GM23338 (cell line): ENCODE results near the gene COX15. TPM values are rescaled to one million over a fixed set of nuclear protein-coding genes. Genes with fewer than 3 reads are reported as not detected.

Experiments used
- ATAC-seq: fragments of 200-7000 bp; cut with Tn5 transposase; 3 replicates; pipeline ENCODE4 v1.9.1; 2020
- DNase-seq: peaks from one replicate; pipeline ENCODE4 v3.0.0-alpha.2; 2015; ENCODE audit warnings: low spot score
- H2AFZ ChIP-seq: fragments of 200-600 bp; sonication (generic); 2 replicates; pipeline ENCODE4 v1.8.0; 2016; ENCODE audit warnings: antibody characterized with exemption, mild to moderate bottlenecking, moderate library complexity
- H3F3A ChIP-seq: fragments of 200-600 bp; sonication (generic); replicated peaks from 2 replicates; pipeline ENCODE4 v1.8.0; 2017; ENCODE audit warnings: antibody characterized with exemption, mixed run types, low read depth
- H3K27ac ChIP-seq: fragments of 200-600 bp; sonication (generic); 2 replicates; pipeline ENCODE4 v1.6.1; 2016; ENCODE audit warnings: low read depth
- H3K27me3 ChIP-seq: fragments of 200-600 bp; sonication (generic); 2 replicates; pipeline ENCODE4 v1.8.0; 2016; ENCODE audit warnings: mild to moderate bottlenecking, mixed run types, moderate library complexity; ENCODE audit not compliant: insufficient read depth
- H3K36me3 ChIP-seq: fragments of 200-600 bp; sonication (generic); 2 replicates; pipeline ENCODE4 v1.8.0; 2016; ENCODE audit warnings: mild to moderate bottlenecking; ENCODE audit not compliant: insufficient read depth
- H3K4me1 ChIP-seq: fragments of 200-600 bp; sonication (generic); 2 replicates; pipeline ENCODE4 v1.8.0; 2016; ENCODE audit warnings: mild to moderate bottlenecking, moderate library complexity; ENCODE audit not compliant: insufficient read depth
- H3K4me2 ChIP-seq: fragments of 200-600 bp; sonication (generic); 2 replicates; pipeline ENCODE4 v1.7.1; 2017; ENCODE audit warnings: mixed run types
- H3K4me3 ChIP-seq: fragments of 200-600 bp; sonication (generic); 2 replicates; pipeline ENCODE4 v1.6.1; 2016; ENCODE audit warnings: mixed run types
- H3K79me2 ChIP-seq: fragments of 200-600 bp; sonication (generic); replicated peaks from 2 replicates; pipeline ENCODE4 v1.8.0; 2017; ENCODE audit warnings: mild to moderate bottlenecking; ENCODE audit not compliant: insufficient read depth
- H3K9me2 ChIP-seq: fragments of 200-600 bp; sonication (generic); 2 replicates; pipeline ENCODE4 v1.8.0; 2017; ENCODE audit not compliant: insufficient read depth
- H4K20me1 ChIP-seq: fragments of 200-600 bp; sonication (generic); replicated peaks from 2 replicates; pipeline ENCODE4 v1.8.0; 2017; ENCODE audit warnings: mild to moderate bottlenecking; ENCODE audit not compliant: insufficient read depth
- H3K27ac Mint-ChIP-seq: 2 replicates; pipeline ENCODE4 v1.8.0; 2020; ENCODE audit warnings: inconsistent platforms, mild to moderate bottlenecking, moderate library complexity, mixed read lengths
- H3K27me3 Mint-ChIP-seq: 3 replicates; pipeline ENCODE4 v1.8.0; 2022; ENCODE audit warnings: low read depth, mild to moderate bottlenecking, moderate library complexity, mixed read lengths, inconsistent platforms; ENCODE audit not compliant: insufficient read depth, poor library complexity
- H3K36me3 Mint-ChIP-seq: 3 replicates; pipeline ENCODE4 v1.8.0; 2021; ENCODE audit warnings: low read depth, mild to moderate bottlenecking, inconsistent platforms, moderate library complexity, mixed read lengths
- H3K4me1 Mint-ChIP-seq: 3 replicates; pipeline ENCODE4 v1.8.0; 2020; ENCODE audit warnings: mild to moderate bottlenecking, inconsistent platforms, mixed read lengths
- H3K4me3 Mint-ChIP-seq: 3 replicates; pipeline ENCODE4 v1.8.0; 2021; ENCODE audit warnings: moderate library complexity, mild to moderate bottlenecking, inconsistent platforms, mixed read lengths
- H3K9me3 Mint-ChIP-seq: 3 replicates; pipeline ENCODE4 v1.8.0; 2020; ENCODE audit warnings: moderate library complexity, mild to moderate bottlenecking, inconsistent platforms, mixed read lengths
- CREB1 ChIP-seq: fragments of 250-450 bp; sonication (Bioruptor Pico); IDR thresholded peaks from 2 replicates; pipeline ENCODE4 v1.5.0; 2020; ENCODE audit warnings: low read depth, mild to moderate bottlenecking, moderate library complexity
- CTCF ChIP-seq, 2 experiments: fragments of 200-600 bp in 1 of 2; sonication (generic) in 1 of 2; conservative IDR thresholded peaks; 2 replicates each; pipeline versions ENCODE4 v1.5.1 to v1.6.1; 2016 to 2017; ENCODE audit warnings: antibody characterized with exemption in 2 of 2, low read depth in 2 of 2, mild to moderate bottlenecking in 2 of 2, moderate library complexity in 1 of 2
- EZH2phosphoT487 ChIP-seq: fragments of 200-600 bp; sonication (generic); IDR thresholded peaks from one replicate; pipeline ENCODE4 v1.8.1; 2018; ENCODE audit warnings: antibody characterized with exemption; ENCODE audit not compliant: unreplicated experiment
- NANOG ChIP-seq: IDR thresholded peaks from 2 replicates; pipeline ENCODE4 v1.6.1; 2016; ENCODE audit warnings: antibody characterized with exemption, borderline replicate concordance
- ZNF114 ChIP-seq: fragments of 250-450 bp; sonication (Bioruptor Pico); IDR thresholded peaks from 2 replicates; pipeline ENCODE4 v1.5.0; 2020; ENCODE audit warnings: mild to moderate bottlenecking, moderate library complexity
- ZNF462 ChIP-seq: fragments of 250-450 bp; sonication (Bioruptor Pico); IDR thresholded peaks from 2 replicates; pipeline ENCODE4 v1.5.0; 2020; ENCODE audit warnings: mild to moderate bottlenecking, moderate library complexity
- polyA plus RNA-seq: library from polyadenylated mRNA; unstranded; fragments of >200 nt; fragmentation: Nextera tagmentation; extraction: Ambion mirVana; gene quantifications from 2 replicates; pipeline ENCODE4 v1.2.1, GENCODE V29; 2016
- total RNA-seq: library from RNA; depleted of rRNA; stranded (reverse); fragments of >200 nt; shearing (Covaris generic); gene quantifications from 2 replicates; pipeline ENCODE4 v1.2.3, GENCODE V29; 2014

COX15 gene
- total and polyA plus RNA-seq, 2 experiments from 2014 or later = 22.3 to 38.1 TPM

DNA sequence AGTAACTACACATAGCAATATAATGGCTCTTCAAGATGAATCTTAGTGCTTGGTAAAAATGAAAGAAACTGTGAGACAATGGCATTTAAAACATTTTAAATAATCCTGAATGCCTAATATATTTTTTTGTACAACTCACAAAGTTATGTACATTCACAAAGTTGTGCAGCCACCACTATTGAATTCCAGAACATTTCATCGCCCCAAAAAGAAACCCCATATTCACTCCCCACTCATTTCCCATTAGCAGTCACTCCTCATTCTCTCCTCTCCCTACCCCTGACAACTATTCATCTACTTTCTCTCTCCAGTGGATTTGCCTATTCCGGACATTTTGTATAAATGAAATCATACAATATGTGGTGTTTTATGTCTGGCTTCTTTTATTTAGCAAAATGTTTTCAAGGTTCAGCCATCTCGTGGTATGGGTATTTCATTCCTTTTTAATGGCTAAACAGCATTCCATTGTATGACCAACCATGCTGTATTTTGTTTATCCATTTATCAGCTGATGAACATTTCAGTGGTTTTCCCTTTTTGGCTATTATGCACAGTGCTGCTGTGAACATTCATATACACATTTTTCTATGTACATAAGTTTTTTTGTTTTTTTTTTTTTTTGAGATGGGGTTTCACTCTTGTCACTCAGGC is 37.9 kb downstream of the COX15 start:
- Mint-ChIP-seq H3K27me3 (no peaks in the 10 kb centered on the region), H3K9me3 (no peaks in the 10 kb centered on the region), H3K4me3 (no peak overlapping the region), H3K4me1 (no peaks in the 10 kb centered on the region), H3K27ac (no peak overlapping the region), H3K36me3 (peaks cover 14% of the 10 kb centered on the region; the same call in 2 of the 3 replicates)
- no peak for DNase-seq
- H3K9me2 ChIP-seq = no peaks in the 10 kb centered on the region
- no peaks in the 10 kb centered on the region for H3K79me2 ChIP-seq
- no peak for ATAC-seq
- no peak overlapping the region for H3K27ac ChIP-seq
- no peak for TF ChIP-seq CTCF (conservative IDR thresholded peaks at IDR 0.05; ENCODE audit: low read depth in 2 of 2)
- TF ChIP-seq NANOG = no peak
- TF ChIP-seq ZNF114 = no peak
- no peak for TF ChIP-seq EZH2phosphoT487
- no peak for TF ChIP-seq ZNF462
- no peak for TF ChIP-seq CREB1 (CRISPR knock-in tag)
- H3K4me1 ChIP-seq = no peaks in the 10 kb centered on the region
- no peaks in the 10 kb centered on the region for H3F3A ChIP-seq
- no peaks in the 10 kb centered on the region for H4K20me1 ChIP-seq
- no peak overlapping the region for H2AFZ ChIP-seq
- no peak overlapping the region for H3K4me3 ChIP-seq
- H3K4me2 ChIP-seq = no peak overlapping the region
- no peaks in the 10 kb centered on the region for H3K27me3 ChIP-seq
- H3K36me3 ChIP-seq = peaks cover 20% of the 10 kb centered on the region
